Breast epithelium (tissue), 3 donors: ENCODE results near the gene ASB5.

ENCODE experiments used
- POLR2AphosphoS5 ChIP-seq, 3 donors: sonication (generic); formaldehyde crosslinking; IDR thresholded peaks; one replicate each; pipeline ENCODE4 v1.6.1; 2017; ENCODE audit warnings: antibody characterized with exemption in 3 of 3
- TF ChIP-seq, protein P1 (sequence below), 3 donors: fragments of 450-650 bp; IDR thresholded peaks; one replicate each; pipeline ENCODE4 v1.5.1; 2016 to 2017; ENCODE audit warnings: antibody characterized with exemption in 3 of 3, mild to moderate bottlenecking in 3 of 3, moderate library complexity in 3 of 3

GRCh38 chr4:176205299-176205698, 63.7 kb downstream of the ASB5 start:
- TF ChIP-seq, protein P1, sequence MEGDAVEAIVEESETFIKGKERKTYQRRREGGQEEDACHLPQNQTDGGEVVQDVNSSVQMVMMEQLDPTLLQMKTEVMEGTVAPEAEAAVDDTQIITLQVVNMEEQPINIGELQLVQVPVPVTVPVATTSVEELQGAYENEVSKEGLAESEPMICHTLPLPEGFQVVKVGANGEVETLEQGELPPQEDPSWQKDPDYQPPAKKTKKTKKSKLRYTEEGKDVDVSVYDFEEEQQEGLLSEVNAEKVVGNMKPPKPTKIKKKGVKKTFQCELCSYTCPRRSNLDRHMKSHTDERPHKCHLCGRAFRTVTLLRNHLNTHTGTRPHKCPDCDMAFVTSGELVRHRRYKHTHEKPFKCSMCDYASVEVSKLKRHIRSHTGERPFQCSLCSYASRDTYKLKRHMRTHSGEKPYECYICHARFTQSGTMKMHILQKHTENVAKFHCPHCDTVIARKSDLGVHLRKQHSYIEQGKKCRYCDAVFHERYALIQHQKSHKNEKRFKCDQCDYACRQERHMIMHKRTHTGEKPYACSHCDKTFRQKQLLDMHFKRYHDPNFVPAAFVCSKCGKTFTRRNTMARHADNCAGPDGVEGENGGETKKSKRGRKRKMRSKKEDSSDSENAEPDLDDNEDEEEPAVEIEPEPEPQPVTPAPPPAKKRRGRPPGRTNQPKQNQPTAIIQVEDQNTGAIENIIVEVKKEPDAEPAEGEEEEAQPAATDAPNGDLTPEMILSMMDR (IDR thresholded peaks at IDR 0.05) = no peak
- no peak for TF ChIP-seq POLR2AphosphoS5 (IDR thresholded peaks at IDR 0.05)
